ENCODE measurements around the gene ITPKC. TPM values are rescaled to one million over a fixed set of nuclear protein-coding genes. Genes with fewer than 3 reads are reported as not detected.

ITPKC gene
- total and polyA plus RNA-seq, 9 of the 15 experiments (the other 6 are each of a cell fraction or from before 2014, with no cell fraction given), result 0.08 to 9.3 (median 5.8) TPM

GRCh38 chr19:40717325-40717879 is 490 bp downstream of the ITPKC start (continued):
- TF ChIP-seq, protein P1, sequence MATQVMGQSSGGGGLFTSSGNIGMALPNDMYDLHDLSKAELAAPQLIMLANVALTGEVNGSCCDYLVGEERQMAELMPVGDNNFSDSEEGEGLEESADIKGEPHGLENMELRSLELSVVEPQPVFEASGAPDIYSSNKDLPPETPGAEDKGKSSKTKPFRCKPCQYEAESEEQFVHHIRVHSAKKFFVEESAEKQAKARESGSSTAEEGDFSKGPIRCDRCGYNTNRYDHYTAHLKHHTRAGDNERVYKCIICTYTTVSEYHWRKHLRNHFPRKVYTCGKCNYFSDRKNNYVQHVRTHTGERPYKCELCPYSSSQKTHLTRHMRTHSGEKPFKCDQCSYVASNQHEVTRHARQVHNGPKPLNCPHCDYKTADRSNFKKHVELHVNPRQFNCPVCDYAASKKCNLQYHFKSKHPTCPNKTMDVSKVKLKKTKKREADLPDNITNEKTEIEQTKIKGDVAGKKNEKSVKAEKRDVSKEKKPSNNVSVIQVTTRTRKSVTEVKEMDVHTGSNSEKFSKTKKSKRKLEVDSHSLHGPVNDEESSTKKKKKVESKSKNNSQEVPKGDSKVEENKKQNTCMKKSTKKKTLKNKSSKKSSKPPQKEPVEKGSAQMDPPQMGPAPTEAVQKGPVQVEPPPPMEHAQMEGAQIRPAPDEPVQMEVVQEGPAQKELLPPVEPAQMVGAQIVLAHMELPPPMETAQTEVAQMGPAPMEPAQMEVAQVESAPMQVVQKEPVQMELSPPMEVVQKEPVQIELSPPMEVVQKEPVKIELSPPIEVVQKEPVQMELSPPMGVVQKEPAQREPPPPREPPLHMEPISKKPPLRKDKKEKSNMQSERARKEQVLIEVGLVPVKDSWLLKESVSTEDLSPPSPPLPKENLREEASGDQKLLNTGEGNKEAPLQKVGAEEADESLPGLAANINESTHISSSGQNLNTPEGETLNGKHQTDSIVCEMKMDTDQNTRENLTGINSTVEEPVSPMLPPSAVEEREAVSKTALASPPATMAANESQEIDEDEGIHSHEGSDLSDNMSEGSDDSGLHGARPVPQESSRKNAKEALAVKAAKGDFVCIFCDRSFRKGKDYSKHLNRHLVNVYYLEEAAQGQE (IDR thresholded peaks at IDR 0.05; ENCODE audit: borderline replicate concordance), result peak; percentile 20; the same call in 1 of the 2 replicates
- TF ChIP-seq, protein P1 (CRISPR knock-in tag; IDR thresholded peaks at IDR 0.05; ENCODE audit: low read depth), result no peak
- TF ChIP-seq, protein P2, sequence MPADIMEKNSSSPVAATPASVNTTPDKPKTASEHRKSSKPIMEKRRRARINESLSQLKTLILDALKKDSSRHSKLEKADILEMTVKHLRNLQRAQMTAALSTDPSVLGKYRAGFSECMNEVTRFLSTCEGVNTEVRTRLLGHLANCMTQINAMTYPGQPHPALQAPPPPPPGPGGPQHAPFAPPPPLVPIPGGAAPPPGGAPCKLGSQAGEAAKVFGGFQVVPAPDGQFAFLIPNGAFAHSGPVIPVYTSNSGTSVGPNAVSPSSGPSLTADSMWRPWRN (IDR thresholded peaks at IDR 0.05; ENCODE audit: low read depth), result no peak
- TF ChIP-seq, protein P3, sequence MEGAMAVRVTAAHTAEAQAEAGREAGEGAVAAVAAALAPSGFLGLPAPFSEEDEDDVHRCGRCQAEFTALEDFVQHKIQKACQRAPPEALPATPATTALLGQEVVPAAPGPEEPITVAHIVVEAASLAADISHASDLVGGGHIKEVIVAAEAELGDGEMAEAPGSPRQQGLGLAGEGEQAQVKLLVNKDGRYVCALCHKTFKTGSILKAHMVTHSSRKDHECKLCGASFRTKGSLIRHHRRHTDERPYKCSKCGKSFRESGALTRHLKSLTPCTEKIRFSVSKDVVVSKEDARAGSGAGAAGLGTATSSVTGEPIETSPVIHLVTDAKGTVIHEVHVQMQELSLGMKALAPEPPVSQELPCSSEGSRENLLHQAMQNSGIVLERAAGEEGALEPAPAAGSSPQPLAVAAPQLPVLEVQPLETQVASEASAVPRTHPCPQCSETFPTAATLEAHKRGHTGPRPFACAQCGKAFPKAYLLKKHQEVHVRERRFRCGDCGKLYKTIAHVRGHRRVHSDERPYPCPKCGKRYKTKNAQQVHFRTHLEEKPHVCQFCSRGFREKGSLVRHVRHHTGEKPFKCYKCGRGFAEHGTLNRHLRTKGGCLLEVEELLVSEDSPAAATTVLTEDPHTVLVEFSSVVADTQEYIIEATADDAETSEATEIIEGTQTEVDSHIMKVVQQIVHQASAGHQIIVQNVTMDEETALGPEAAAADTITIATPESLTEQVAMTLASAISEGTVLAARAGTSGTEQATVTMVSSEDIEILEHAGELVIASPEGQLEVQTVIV (CRISPR knock-in tag; IDR thresholded peaks at IDR 0.05; ENCODE audit: borderline replicate concordance), result no peak
- TF ChIP-seq, protein P4, sequence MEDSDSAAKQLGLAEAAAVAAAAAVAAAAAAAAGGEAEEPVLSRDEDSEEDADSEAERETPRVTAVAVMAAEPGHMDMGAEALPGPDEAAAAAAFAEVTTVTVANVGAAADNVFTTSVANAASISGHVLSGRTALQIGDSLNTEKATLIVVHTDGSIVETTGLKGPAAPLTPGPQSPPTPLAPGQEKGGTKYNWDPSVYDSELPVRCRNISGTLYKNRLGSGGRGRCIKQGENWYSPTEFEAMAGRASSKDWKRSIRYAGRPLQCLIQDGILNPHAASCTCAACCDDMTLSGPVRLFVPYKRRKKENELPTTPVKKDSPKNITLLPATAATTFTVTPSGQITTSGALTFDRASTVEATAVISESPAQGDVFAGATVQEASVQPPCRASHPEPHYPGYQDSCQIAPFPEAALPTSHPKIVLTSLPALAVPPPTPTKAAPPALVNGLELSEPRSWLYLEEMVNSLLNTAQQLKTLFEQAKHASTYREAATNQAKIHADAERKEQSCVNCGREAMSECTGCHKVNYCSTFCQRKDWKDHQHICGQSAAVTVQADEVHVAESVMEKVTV (CRISPR knock-in tag; IDR thresholded peaks at IDR 0.05), result no peak
- no peak for TF ChIP-seq TFAM (CRISPR knock-in tag; conservative IDR thresholded peaks at IDR 0.05)
- no peak; a peak in 1 of 4 replicates for TF ChIP-seq UBTF (IDR thresholded peaks at IDR 0.05; ENCODE audit: borderline replicate concordance in 1 of 2, low read depth in 2 of 2, low read length in 2 of 2)
- TF ChIP-seq MEIS2 (IDR thresholded peaks at IDR 0.05; ENCODE audit: partially characterized antibody), result no peak
- no peak for TF ChIP-seq MCM5 (IDR thresholded peaks at IDR 0.05; ENCODE audit: low read depth)
- no peak for TF ChIP-seq HIVEP1 (CRISPR knock-in tag; IDR thresholded peaks at IDR 0.05)
- no peak for TF ChIP-seq RBFOX2 (IDR thresholded peaks at IDR 0.05; ENCODE audit: low read depth, low read length)
- TF ChIP-seq CEBPB (tag; IDR thresholded peaks at IDR 0.05), result no peak
